ENCODE data around the gene SORBS2. TPM values are rescaled to one million over a fixed set of nuclear protein-coding genes. Genes with fewer than 3 reads are reported as not detected.
"Not testable (repeated sequence)": the region's sequence is repeated elsewhere in the genome, so short reads cannot be mapped to it uniquely, and the experiment has no call there.

The SORBS2 gene
- total and polyA plus RNA-seq, 2 of the 4 experiments (the other 2 are of a cell fraction) = 0.18 TPM; not detected in 1

DNA sequence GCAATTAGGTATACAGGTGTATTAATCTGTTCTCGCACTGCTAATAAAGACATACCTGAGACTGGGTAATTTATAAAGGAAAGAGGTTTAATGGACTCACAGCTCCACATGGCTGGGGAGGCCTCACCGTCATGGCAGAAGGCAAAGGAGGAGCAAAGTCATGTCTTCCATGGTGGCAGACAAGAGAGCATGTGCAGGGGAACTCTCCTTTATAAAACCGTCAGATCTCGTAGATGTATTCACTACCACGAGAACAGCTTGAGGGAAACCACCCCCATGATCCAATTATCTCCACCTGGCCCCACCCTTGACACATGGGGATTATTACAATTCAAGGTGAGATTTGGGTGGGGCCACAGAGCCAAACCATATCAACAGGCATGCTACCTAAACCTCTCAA lies 97.5 kb downstream of the SORBS2 start:
- H4K20me1 ChIP-seq (ENCODE audit: insufficient read depth, low read length); POLR2A ChIA-PET (ENCODE audit: unreplicated experiment); H4K91ac ChIP-seq (ENCODE audit: insufficient read depth, low read depth, low read length); H3K9me1 ChIP-seq (ENCODE audit: insufficient read depth, low read length); H3K4ac ChIP-seq (ENCODE audit: low read depth, low read length); H3K79me1 ChIP-seq (ENCODE audit: low read depth in 1 of 2, low read length in 2 of 2); BruUV-seq (replicated peaks); H2AK9ac ChIP-seq (replicated peaks; ENCODE audit: low read depth, low read length, poor library complexity); H3K4me2 ChIP-seq (ENCODE audit: low read depth, low read length); H3K9ac ChIP-seq (ENCODE audit: low read depth, low read length); H4K8ac ChIP-seq (ENCODE audit: low read depth in 2 of 2, low read length in 2 of 2); intact Hi-C loops (cut with micrococcal nuclease); ATAC-seq (ENCODE audit: low read depth); H3K14ac ChIP-seq (replicated peaks; ENCODE audit: low read depth, low read length); H4K5ac ChIP-seq (ENCODE audit: low read depth, low read length); H2BK15ac ChIP-seq (ENCODE audit: low read depth, low read length); H3K4me1 ChIP-seq (ENCODE audit: control insufficient read depth, insufficient read depth, low read length); H3K56ac ChIP-seq (ENCODE audit: extremely low read depth, insufficient read depth, low read length); DNase-seq; H3K23ac ChIP-seq (ENCODE audit: low read depth, low read length); H3K9me3 ChIP-seq (ENCODE audit: control insufficient read depth, insufficient read depth, low read length); H3K18ac ChIP-seq (ENCODE audit: low read depth, low read length); H2AK5ac ChIP-seq (ENCODE audit: low read depth, low read length); H3K27ac ChIP-seq (ENCODE audit: insufficient read depth, low read length); dilution Hi-C loops (cut with HindIII; ENCODE audit: low sequenced_read_pairs, unreplicated experiment); in situ Hi-C loops (cut with MboI; ENCODE audit: low sequenced_read_pairs); H2BK20ac ChIP-seq (ENCODE audit: low read depth, low read length); H3K36me3 ChIP-seq (ENCODE audit: control insufficient read depth, insufficient read depth, low read length); H2AFZ ChIP-seq (replicated peaks; ENCODE audit: low read length, poor library complexity); H3K4me3 ChIP-seq (ENCODE audit: insufficient read depth, low read depth, low read length); H2BK120ac ChIP-seq (ENCODE audit: low read depth, low read length); H2BK5ac ChIP-seq (ENCODE audit: low read depth, low read length, poor library complexity, severe bottlenecking); CTCF ChIA-PET: not testable (repeated sequence)
- WGBS, 2 experiments (ENCODE audit: extremely low coverage in 2 of 2, insufficient read length in 1 of 2) = no CpG with 5 or more reads among the region's 5 CpGs
- H3K27me3 ChIP-seq (ENCODE audit: control insufficient read depth, insufficient read depth, low read length) = peaks cover 12% of the 10 kb centered on the region

All from IMR-90 (cell line).